GM21529 (cell line): ENCODE measurements around the gene HTR5A.

ENCODE experiments used
- ATAC-seq: cut with Tn5 transposase; IDR thresholded peaks from one replicate; pipeline ENCODE4 v1.9.1; 2021; ENCODE audit not compliant: unreplicated experiment

The HTR5A gene

DNA sequence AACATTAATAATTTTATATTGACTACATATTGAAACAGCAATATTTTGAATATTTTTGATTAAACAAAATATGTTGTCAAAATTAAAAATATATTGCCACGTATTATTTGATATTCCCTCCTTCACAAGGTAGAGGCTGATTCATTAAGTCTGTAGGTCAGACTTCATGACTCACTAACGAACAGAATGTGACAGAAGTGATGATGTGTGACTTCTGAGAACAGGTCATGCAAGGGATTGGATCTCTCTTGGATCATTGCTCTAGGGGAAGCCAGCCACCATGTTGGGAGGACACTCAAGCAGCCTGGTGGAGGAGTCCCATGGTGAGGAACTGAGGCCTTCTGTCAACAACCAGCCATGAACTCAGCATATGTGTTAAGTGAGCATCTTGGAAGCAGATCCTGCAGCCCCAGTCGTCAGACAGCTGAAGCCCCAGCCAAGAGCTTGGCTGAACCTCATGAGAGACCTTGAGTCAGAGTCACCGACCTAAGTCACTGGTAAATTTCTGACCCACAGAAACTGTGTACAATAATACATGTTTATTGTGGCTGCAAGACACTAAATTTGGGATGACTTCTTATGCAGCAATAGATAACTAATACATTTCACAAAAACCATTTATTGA, 66.6 kb downstream of the HTR5A start:
- ATAC-seq: no peak
